Medulla oblongata (tissue), 1 donor: Measurements from ENCODE around the gene FIGN.

ENCODE experiments used
- DNase-seq: peaks from one replicate; pipeline ENCODE4 v3.0.0-alpha.2; 2015; ENCODE audit errors: extremely low spot score

Gene FIGN

GRCh38 chr2:163664610-163665009 is 71.2 kb downstream of the FIGN start:
- no peak for DNase-seq

- no peak for DNase-seq
Observed at GRCh38 chr2:163662141-163662780, 73.5 kb downstream of the FIGN start.

GRCh38 chr2:163659224-163659623 is 76.6 kb downstream of the FIGN start:
- DNase-seq = no peak

- no peak for DNase-seq
Observed at GRCh38 chr2:163658556-163658955, 77.3 kb downstream of the FIGN start.

GRCh38 chr2:163657281-163657656 is 78.5 kb downstream of the FIGN start:
- no peak for DNase-seq

- no peak for DNase-seq
Observed at GRCh38 chr2:163656622-163657280, 79.1 kb downstream of the FIGN start.

- DNase-seq = no peak
Observed at GRCh38 chr2:163655667-163656066, 80.1 kb downstream of the FIGN start.

GRCh38 chr2:163652751-163653150 is 83.1 kb downstream of the FIGN start:
- DNase-seq = no peak

- DNase-seq = no peak
Observed at GRCh38 chr2:163649080-163649479, 86.7 kb downstream of the FIGN start.

GRCh38 chr2:163647300-163647699 is 88.5 kb downstream of the FIGN start:
- no peak for DNase-seq

- no peak for DNase-seq
Observed at GRCh38 chr2:163646687-163647086, 89.1 kb downstream of the FIGN start.

- no peak for DNase-seq
Observed at GRCh38 chr2:163644238-163644637, 91.6 kb downstream of the FIGN start.

- DNase-seq = no peak
Observed at GRCh38 chr2:163641986-163642385, 93.8 kb downstream of the FIGN start.

- DNase-seq = no peak
Observed at GRCh38 chr2:163640542-163641193, 95.1 kb downstream of the FIGN start.

- DNase-seq = no peak
Observed at GRCh38 chr2:163637871-163638270, 97.9 kb downstream of the FIGN start.

GRCh38 chr2:163633291-163633690 is 102.5 kb downstream of the FIGN start:
- no peak for DNase-seq

- DNase-seq = no peak
Observed at GRCh38 chr2:163630836-163631235, 105.0 kb downstream of the FIGN start.

GRCh38 chr2:163626639-163627109 is 109.1 kb downstream of the FIGN start:
- no peak for DNase-seq

GRCh38 chr2:163626208-163626607 is 109.6 kb downstream of the FIGN start:
- DNase-seq = no peak

- no peak for DNase-seq
Observed at GRCh38 chr2:163625632-163626031, 110.2 kb downstream of the FIGN start.

- no peak for DNase-seq
Observed at GRCh38 chr2:163621445-163622004, 114.3 kb downstream of the FIGN start.

GRCh38 chr2:163617517-163617916 is 118.3 kb downstream of the FIGN start:
- no peak for DNase-seq

- DNase-seq = no peak
Observed at GRCh38 chr2:163613266-163613731, 122.5 kb downstream of the FIGN start.
